ENCODE measurements around the gene FLCN. TPM values are rescaled to one million over a fixed set of nuclear protein-coding genes. Genes with fewer than 3 reads are reported as not detected.

FLCN gene
- total RNA-seq, 1 experiment from 2014 or later = 38.8 TPM

DNA sequence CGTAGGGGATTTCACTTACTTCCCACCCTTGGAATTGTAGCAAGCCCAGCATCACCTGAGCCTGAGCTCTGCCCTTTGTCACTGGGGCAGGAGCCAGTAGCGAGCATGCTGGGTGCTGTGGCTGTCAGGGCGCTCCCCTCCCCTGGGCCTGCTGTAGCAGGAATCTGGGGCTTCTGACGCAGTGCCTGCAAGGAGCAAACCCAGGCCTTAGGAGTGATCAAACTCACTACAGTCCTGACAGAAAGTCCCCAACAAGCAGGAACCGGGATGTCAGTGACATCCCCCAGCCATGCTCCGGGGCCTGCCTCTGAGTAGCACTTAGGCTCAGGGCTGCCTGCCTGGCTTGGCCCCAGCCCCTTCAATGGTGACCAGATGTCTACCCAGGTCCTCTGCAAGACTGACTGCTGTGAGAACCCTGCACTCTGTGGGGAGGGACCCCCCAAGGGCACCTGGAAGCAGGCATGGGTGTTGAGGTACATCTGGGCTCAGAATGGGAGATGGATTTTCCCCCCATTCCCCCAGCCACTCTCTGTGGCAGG lies 54.3 kb downstream of the FLCN start:
- H3K79me2 ChIP-seq (ENCODE audit: low read depth) = no peaks in the 10 kb centered on the region
- peaks cover 74% of the 10 kb centered on the region; the same call in 1 of the 2 replicates for H3F3A ChIP-seq (ENCODE audit: insufficient read depth, low read depth)
- no peak for TF ChIP-seq EZH2 (IDR thresholded peaks at IDR 0.05; ENCODE audit: low read depth)
- TF ChIP-seq, protein P1, sequence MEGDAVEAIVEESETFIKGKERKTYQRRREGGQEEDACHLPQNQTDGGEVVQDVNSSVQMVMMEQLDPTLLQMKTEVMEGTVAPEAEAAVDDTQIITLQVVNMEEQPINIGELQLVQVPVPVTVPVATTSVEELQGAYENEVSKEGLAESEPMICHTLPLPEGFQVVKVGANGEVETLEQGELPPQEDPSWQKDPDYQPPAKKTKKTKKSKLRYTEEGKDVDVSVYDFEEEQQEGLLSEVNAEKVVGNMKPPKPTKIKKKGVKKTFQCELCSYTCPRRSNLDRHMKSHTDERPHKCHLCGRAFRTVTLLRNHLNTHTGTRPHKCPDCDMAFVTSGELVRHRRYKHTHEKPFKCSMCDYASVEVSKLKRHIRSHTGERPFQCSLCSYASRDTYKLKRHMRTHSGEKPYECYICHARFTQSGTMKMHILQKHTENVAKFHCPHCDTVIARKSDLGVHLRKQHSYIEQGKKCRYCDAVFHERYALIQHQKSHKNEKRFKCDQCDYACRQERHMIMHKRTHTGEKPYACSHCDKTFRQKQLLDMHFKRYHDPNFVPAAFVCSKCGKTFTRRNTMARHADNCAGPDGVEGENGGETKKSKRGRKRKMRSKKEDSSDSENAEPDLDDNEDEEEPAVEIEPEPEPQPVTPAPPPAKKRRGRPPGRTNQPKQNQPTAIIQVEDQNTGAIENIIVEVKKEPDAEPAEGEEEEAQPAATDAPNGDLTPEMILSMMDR (conservative IDR thresholded peaks at IDR 0.05) = no peak
- BruUV-seq (replicated peaks) = no TSS peak
- H3K36me3 ChIP-seq (ENCODE audit: low read depth) = peaks cover 49% of the 10 kb centered on the region
- intact Hi-C loops (cut with micrococcal nuclease; ENCODE audit: unreplicated experiment) = no loop called here
- peaks cover 9% of the 10 kb centered on the region for H3K4me1 ChIP-seq (replicated peaks; ENCODE audit: insufficient read depth)
- CTCF ChIA-PET = no interaction called here
- no peak overlapping the region for H3K4me3 ChIP-seq
- H2AFZ ChIP-seq = no peak overlapping the region
- H3K27me3 ChIP-seq (ENCODE audit: insufficient read depth, low read depth) = no peaks in the 10 kb centered on the region
- no peak overlapping the region for H3K4me2 ChIP-seq
- no peaks in the 10 kb centered on the region for H3K9me2 ChIP-seq (ENCODE audit: insufficient read depth)
- no peak overlapping the region for H3K27ac ChIP-seq
- H4K20me1 ChIP-seq (ENCODE audit: insufficient read depth) = peaks cover 38% of the 10 kb centered on the region
- H3K9me3 ChIP-seq (ENCODE audit: insufficient read depth, low read depth) = no peaks in the 10 kb centered on the region
- POLR2A ChIA-PET (ENCODE audit: unreplicated experiment) = no interaction called here
- DNase-seq = no peak

DNA sequence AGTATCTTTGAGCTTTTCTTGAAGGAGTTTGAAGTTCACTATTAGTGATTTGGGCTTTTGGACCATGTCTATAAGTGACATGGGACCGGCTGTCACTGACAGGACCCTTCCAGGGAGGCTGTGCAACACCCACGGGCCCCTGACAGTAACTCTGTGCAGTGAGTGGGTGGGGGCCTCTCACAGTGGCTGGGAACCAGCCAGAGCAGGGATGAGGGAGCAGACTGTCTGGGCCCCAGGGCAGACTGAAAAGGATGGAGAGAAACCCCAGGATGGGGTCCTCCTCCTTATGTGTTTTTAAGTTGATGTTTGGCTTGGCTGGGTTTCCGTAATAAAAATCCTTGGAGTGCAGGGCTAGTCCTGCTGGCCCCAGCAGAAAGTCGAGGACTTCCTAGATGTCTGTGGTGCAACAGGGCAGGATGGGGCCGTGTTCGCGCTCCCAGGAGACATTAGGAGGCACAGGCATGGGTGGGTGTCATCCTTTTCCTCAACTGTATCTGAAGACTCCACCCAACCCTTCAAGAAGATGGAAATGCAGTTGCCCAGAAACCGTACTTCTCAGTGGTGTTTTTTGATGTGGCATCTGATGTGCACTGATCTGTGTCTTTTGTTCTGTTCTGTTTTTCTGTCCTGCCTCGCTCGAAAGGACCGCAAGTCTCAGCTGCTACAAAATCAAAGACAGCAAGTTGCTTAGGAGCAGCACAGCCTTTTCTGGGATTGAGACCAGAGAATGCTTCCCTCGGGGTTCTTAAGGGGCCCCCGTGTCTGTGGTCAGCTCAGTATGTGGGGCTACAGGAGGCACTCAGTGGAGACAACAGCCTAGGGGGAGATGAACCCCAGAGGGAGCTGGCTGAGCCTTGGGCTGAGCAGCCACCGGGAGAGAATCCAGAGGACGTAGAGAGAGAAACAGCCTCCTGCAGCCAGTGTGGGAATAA lies 55.0 kb downstream of the FLCN start:
- CTCF ChIA-PET = no interaction called here
- H4K20me1 ChIP-seq (ENCODE audit: insufficient read depth) = peaks cover 38% of the 10 kb centered on the region
- H2AFZ ChIP-seq = no peak overlapping the region
- H3K9me2 ChIP-seq (ENCODE audit: insufficient read depth) = no peaks in the 10 kb centered on the region
- BruUV-seq (replicated peaks) = no TSS peak
- intact Hi-C loops (cut with micrococcal nuclease; ENCODE audit: unreplicated experiment) = no loop called here
- peaks cover 9% of the 10 kb centered on the region for H3K4me1 ChIP-seq (replicated peaks; ENCODE audit: insufficient read depth)
- H3F3A ChIP-seq (ENCODE audit: insufficient read depth, low read depth) = peaks cover 73% of the 10 kb centered on the region; the same call in 1 of the 2 replicates
- H3K4me2 ChIP-seq = no peak overlapping the region
- DNase-seq = no peak
- no peaks in the 10 kb centered on the region for H3K79me2 ChIP-seq (ENCODE audit: low read depth)
- H3K4me3 ChIP-seq = no peak overlapping the region
- H3K36me3 ChIP-seq (ENCODE audit: low read depth) = peaks cover 49% of the 10 kb centered on the region
- TF ChIP-seq, protein P1 (conservative IDR thresholded peaks at IDR 0.05) = no peak
- no peak for TF ChIP-seq EZH2 (IDR thresholded peaks at IDR 0.05; ENCODE audit: low read depth)
- H3K27ac ChIP-seq = no peak overlapping the region
- POLR2A ChIA-PET (ENCODE audit: unreplicated experiment) = no interaction called here
- H3K9me3 ChIP-seq (ENCODE audit: insufficient read depth, low read depth) = no peaks in the 10 kb centered on the region
- no peaks in the 10 kb centered on the region for H3K27me3 ChIP-seq (ENCODE audit: insufficient read depth, low read depth)

DNA sequence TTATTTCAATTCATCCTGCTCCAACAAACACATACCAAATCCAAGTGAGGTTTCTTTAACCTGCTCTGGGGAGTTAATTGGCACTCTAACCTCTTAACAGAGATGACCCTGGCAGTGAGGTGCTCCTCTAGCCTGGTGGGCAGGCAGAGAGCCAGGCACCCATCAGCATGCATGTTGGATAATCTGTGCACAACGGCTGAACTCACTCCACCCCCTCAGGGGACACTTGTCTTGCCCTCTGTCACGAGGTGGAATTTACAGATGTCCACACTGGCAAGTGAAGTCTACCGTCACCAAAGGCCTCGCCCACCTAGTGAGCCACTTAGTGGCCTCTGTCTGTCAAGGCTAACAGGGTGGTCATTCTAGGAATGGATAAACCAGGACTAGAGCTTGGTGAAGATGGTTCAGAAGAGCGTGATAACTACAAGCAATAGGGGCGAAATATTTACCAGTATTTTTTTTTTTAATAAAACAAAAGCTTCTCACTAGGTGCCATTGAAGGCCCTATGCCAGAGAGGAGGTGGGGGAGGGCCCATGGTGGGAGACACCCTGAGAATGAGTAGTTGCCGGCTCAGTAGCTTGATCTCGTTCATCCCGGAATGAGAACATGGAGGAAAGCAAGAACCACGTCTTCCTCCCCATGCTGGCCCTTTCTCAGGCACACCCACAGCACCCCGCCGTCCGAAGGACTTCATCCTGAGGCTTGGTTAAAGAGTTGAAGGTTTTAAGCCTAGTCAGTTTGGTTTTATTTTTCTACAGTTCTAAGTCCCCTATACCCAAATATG lies 56.0 kb downstream of the FLCN start:
- CTCF ChIA-PET = no interaction called here
- BruUV-seq (replicated peaks) = no TSS peak

More for the DNA sequence above, 56.0 kb downstream of the FLCN start:
- no peak for TF ChIP-seq EZH2 (IDR thresholded peaks at IDR 0.05; ENCODE audit: low read depth)
- TF ChIP-seq, protein P1 (conservative IDR thresholded peaks at IDR 0.05) = no peak
- Histone ChIP-seq H3K27me3 (ENCODE audit: insufficient read depth, low read depth) (no peaks in the 10 kb centered on the region), H4K20me1 (ENCODE audit: insufficient read depth) (peaks cover 33% of the 10 kb centered on the region), H3K4me3 (no peak overlapping the region), H3K79me2 (ENCODE audit: low read depth) (no peaks in the 10 kb centered on the region), H3K4me2 (no peak overlapping the region), H3K4me1 (replicated peaks; ENCODE audit: insufficient read depth) (peaks cover 9% of the 10 kb centered on the region), H3K27ac (no peak overlapping the region), H3K9me3 (ENCODE audit: insufficient read depth, low read depth) (no peaks in the 10 kb centered on the region), H3K36me3 (ENCODE audit: low read depth) (peaks cover 54% of the 10 kb centered on the region), H2AFZ (no peak overlapping the region), H3F3A (ENCODE audit: insufficient read depth, low read depth) (peaks cover 67% of the 10 kb centered on the region; the same call in 1 of the 2 replicates), H3K9me2 (ENCODE audit: insufficient read depth) (no peaks in the 10 kb centered on the region)
- POLR2A ChIA-PET (ENCODE audit: unreplicated experiment) = no interaction called here
- intact Hi-C loops (cut with micrococcal nuclease; ENCODE audit: unreplicated experiment) = no loop called here
- DNase-seq = no peak

Measured in PC-9 (cell line).